ENCODE results near the gene SH3RF2. TPM values are rescaled to one million over a fixed set of nuclear protein-coding genes. Genes with fewer than 3 reads are reported as not detected.

Gene SH3RF2
- total and polyA plus RNA-seq, 2 donors (not counting 1 experiment from before 2014, with no cell fraction given), result 0.53 to 1.2 TPM

- Histone ChIP-seq H3K4me1 (ENCODE audit: control insufficient read depth, extremely low read depth, insufficient read depth, low read length) (no peaks in the 10 kb centered on the region), H3K4me2 (ENCODE audit: extremely low read depth, insufficient read depth, low read length) (no peak overlapping the region), H4K20me1 (ENCODE audit: control insufficient read depth, extremely low read depth, insufficient read depth, low read length) (no peaks in the 10 kb centered on the region), H3K27ac (ENCODE audit: insufficient read depth, low read length) (no peak overlapping the region), H3K27me3 (ENCODE audit: control insufficient read depth, insufficient read depth, low read length) (no peaks in the 10 kb centered on the region), H3K4me3 (replicated peaks in 1 of 4; ENCODE audit: control extremely low read depth in 1 of 4, insufficient read depth in 1 of 4, low read depth in 3 of 4, low read length in 4 of 4) (no peak overlapping the region), H2AFZ (ENCODE audit: low read length) (no peak overlapping the region), H3K9ac (ENCODE audit: insufficient read depth, low read length) (no peak overlapping the region), H3K79me2 (ENCODE audit: control insufficient read depth, insufficient read depth, low read length) (no peaks in the 10 kb centered on the region), H3K9me3 (ENCODE audit: control insufficient read depth, insufficient read depth, low read depth, low read length) (no peaks in the 10 kb centered on the region), H3K36me3 (ENCODE audit: control insufficient read depth, insufficient read depth, low read length) (no peaks in the 10 kb centered on the region)
- DNase-seq (ENCODE audit: low read depth in 2 of 2), result no peak
- TF ChIP-seq CTCF (conservative IDR thresholded peaks at IDR 0.05 in 1 of 2, IDR thresholded peaks at IDR 0.05 in 1 of 2; ENCODE audit: low read depth in 1 of 2, low read length in 2 of 2) (no peak), EZH2 (IDR thresholded peaks at IDR 0.05; ENCODE audit: low read length, missing control alignments) (no peak)
Observed at GRCh38 chr5:145969714-145970092, 33.3 kb downstream of the SH3RF2 start.

- Histone ChIP-seq H3K4me3 (replicated peaks in 1 of 4; ENCODE audit: control extremely low read depth in 1 of 4, insufficient read depth in 1 of 4, low read depth in 3 of 4, low read length in 4 of 4) (no peak overlapping the region), H3K27me3 (ENCODE audit: control insufficient read depth, insufficient read depth, low read length) (no peaks in the 10 kb centered on the region), H3K79me2 (ENCODE audit: control insufficient read depth, insufficient read depth, low read length) (no peaks in the 10 kb centered on the region), H3K4me1 (ENCODE audit: control insufficient read depth, extremely low read depth, insufficient read depth, low read length) (no peaks in the 10 kb centered on the region), H3K4me2 (ENCODE audit: extremely low read depth, insufficient read depth, low read length) (no peak overlapping the region), H3K36me3 (ENCODE audit: control insufficient read depth, insufficient read depth, low read length) (no peaks in the 10 kb centered on the region), H3K27ac (ENCODE audit: insufficient read depth, low read length) (no peak overlapping the region), H2AFZ (ENCODE audit: low read length) (no peak overlapping the region), H4K20me1 (ENCODE audit: control insufficient read depth, extremely low read depth, insufficient read depth, low read length) (no peaks in the 10 kb centered on the region), H3K9me3 (ENCODE audit: control insufficient read depth, insufficient read depth, low read depth, low read length) (no peaks in the 10 kb centered on the region), H3K9ac (ENCODE audit: insufficient read depth, low read length) (no peak overlapping the region)
- DNase-seq (ENCODE audit: low read depth in 2 of 2), result peak in 1 of 2 donors; percentile 19
- TF ChIP-seq EZH2 (IDR thresholded peaks at IDR 0.05; ENCODE audit: low read length, missing control alignments), result no peak
- no peak for TF ChIP-seq CTCF (conservative IDR thresholded peaks at IDR 0.05 in 1 of 2, IDR thresholded peaks at IDR 0.05 in 1 of 2; ENCODE audit: low read depth in 1 of 2, low read length in 2 of 2)
Observed at GRCh38 chr5:145971108-145971507, 34.7 kb downstream of the SH3RF2 start.

DNA sequence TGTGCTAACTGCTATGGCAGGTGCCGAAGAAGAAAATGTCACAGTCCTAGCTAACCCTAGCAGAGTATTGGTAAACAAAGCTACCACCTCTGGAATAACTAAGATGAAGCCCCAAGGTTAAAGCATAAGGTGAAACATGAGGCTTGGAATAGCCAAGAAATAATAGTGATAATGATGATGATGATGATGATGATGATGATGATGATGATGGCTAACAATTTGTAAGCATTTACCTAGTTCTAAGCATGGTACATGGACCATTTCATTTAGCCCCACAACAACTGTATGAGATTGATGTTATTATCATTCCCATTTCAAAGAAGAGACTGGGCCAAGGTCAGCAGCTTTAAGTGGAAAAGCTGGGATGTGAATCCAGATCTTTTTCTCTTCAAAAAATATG, 35.3 kb downstream of the SH3RF2 start:
- Histone ChIP-seq H3K4me1 (ENCODE audit: control insufficient read depth, extremely low read depth, insufficient read depth, low read length) (no peaks in the 10 kb centered on the region), H4K20me1 (ENCODE audit: control insufficient read depth, extremely low read depth, insufficient read depth, low read length) (no peaks in the 10 kb centered on the region), H3K9ac (ENCODE audit: insufficient read depth, low read length) (no peak overlapping the region), H3K4me2 (ENCODE audit: extremely low read depth, insufficient read depth, low read length) (no peak overlapping the region), H3K9me3 (ENCODE audit: control insufficient read depth, insufficient read depth, low read depth, low read length) (no peaks in the 10 kb centered on the region), H3K4me3 (replicated peaks in 1 of 4; ENCODE audit: control extremely low read depth in 1 of 4, insufficient read depth in 1 of 4, low read depth in 3 of 4, low read length in 4 of 4) (no peak overlapping the region), H3K27ac (ENCODE audit: insufficient read depth, low read length) (no peak overlapping the region), H3K27me3 (ENCODE audit: control insufficient read depth, insufficient read depth, low read length) (no peaks in the 10 kb centered on the region), H2AFZ (ENCODE audit: low read length) (no peak overlapping the region), H3K79me2 (ENCODE audit: control insufficient read depth, insufficient read depth, low read length) (no peaks in the 10 kb centered on the region), H3K36me3 (ENCODE audit: control insufficient read depth, insufficient read depth, low read length) (no peaks in the 10 kb centered on the region)
- TF ChIP-seq EZH2 (IDR thresholded peaks at IDR 0.05; ENCODE audit: low read length, missing control alignments) (no peak), CTCF (conservative IDR thresholded peaks at IDR 0.05 in 1 of 2, IDR thresholded peaks at IDR 0.05 in 1 of 2; ENCODE audit: low read depth in 1 of 2, low read length in 2 of 2) (no peak)
- no peak for DNase-seq (ENCODE audit: low read depth in 2 of 2)
